NCI-H2196 (cell line): Measurements from ENCODE around the gene RAB40A.
"Not testable (repeated sequence)": the region's sequence is repeated elsewhere in the genome, so short reads cannot be mapped to it uniquely, and the experiment has no call there.

ENCODE experiments used
- DNase-seq: peaks from one replicate; lab custom pipeline; 2025; ENCODE audit not compliant: unreplicated experiment; lab: John Stamatoyannopoulos, UW

The RAB40A gene

GRCh38 chrX:103464774-103465117 lies 54.5 kb downstream of the RAB40A start:
- peak; percentile 60 for DNase-seq

- peak; percentile 15 for DNase-seq
Measured at GRCh38 chrX:103464072-103464773, 55.1 kb downstream of the RAB40A start.

- DNase-seq, result no peak
Measured at GRCh38 chrX:103461156-103461555, 58.1 kb downstream of the RAB40A start.

- DNase-seq, result not testable (repeated sequence)
Measured at GRCh38 chrX:103460001-103460755, 59.1 kb downstream of the RAB40A start.

DNA sequence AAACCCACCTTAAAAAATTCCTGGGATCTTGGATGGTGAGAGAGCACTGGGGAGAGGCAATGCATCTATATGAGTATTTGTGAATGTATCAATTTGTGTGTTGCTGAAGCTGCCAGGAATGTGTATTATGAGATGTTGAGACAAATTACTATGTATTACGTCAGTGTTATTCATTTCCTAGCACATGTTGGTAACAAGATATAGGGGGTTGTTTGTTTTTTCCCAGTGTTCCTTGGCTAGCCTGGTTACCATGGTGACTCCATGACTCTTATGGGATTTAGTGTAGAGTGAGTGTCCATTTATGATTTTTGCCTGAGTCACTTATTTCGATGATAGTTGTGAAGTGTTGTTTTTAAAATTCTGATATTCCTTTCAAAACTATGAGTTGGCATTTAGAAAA lies 65.6 kb downstream of the RAB40A start:
- peak; percentile 2 for DNase-seq
